NCI-H510A (cell line): Measurements from ENCODE around the gene PACSIN1.

Experiments
- DNase-seq: peaks from one replicate; lab custom pipeline; 2025; lab: John Stamatoyannopoulos, UW

The PACSIN1 gene

GRCh38 chr6:34527751-34528670 lies 62.1 kb downstream of the PACSIN1 start:
- no peak for DNase-seq

GRCh38 chr6:34528996-34529664 lies 63.3 kb downstream of the PACSIN1 start:
- no peak for DNase-seq

GRCh38 chr6:34529665-34530327 lies 63.9 kb downstream of the PACSIN1 start:
- no peak for DNase-seq

DNA sequence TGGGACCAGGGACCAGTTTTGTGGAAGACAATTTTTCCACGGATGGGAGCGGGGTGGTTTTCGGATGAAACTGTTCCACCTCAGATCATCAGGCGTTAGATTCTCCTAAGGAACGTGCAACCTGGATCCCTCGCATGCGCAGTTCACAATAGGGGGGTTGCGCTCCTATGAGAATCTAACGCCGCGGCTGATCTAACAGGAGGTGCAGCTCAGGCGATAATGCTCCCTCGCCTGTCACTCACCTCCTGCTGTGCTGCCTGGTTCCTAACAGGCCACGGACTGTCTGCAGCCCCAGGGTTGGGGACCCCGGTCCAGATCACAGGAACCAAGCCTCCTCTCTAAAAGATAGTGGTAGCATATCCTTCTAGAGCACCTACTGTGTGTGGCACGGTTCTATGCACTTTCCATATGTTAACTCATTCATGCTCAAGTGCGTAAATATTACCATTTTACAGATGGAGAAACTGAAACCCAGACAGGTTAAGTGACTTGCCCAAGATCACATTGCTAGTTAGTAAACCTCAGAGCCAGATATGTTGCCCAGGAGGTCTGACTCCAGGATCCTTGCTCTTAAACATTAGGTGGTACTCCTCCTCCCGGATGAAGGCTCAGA lies 65.0 kb downstream of the PACSIN1 start:
- DNase-seq, result no peak

DNA sequence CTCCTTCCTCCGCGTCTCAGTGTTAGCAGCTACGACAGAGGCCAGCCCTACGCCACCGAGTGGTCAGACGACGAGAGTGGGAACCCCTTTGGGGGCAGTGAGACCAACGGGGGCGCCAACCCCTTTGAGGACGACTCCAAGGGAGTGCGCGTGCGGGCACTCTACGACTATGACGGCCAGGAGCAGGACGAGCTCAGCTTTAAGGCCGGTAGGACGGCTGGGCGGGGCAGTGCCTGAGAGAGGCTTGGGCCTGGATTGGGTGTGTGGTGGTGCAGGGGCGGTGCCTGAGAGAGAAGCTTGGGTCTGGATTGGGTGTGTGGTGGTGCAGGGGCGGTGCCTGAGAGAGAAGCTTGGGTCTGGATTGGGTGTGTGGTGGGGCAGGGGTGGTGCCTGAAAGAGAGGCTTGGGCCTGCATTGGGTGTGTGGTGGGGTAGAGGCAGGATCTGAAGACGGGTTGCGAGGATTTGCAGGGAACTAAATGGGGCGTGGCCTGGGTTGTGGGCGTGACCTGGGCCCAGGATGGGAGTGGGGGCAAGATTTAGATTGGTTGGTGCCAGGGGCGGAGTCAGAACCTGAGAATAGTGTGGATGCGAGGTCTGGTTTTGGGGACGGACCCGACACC lies 65.8 kb downstream of the PACSIN1 start:
- no peak for DNase-seq

DNA sequence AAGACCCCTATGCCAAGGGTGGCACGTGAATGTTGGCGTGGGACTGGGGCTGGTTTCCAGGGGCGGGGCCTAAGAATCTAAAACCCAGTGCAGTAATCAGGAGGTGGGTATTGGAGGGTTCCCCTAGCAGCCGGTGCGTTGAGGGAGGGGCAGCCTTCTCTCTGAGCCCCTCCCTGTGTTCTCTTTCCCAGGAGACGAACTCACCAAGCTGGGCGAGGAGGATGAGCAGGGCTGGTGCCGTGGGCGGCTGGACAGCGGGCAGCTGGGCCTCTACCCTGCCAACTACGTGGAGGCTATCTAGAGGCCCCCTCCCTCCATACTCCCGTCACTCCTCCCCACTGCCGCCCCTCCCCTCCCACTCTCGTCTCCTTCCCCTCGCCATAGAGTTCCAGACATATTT lies 66.4 kb downstream of the PACSIN1 start:
- no peak for DNase-seq

DNA sequence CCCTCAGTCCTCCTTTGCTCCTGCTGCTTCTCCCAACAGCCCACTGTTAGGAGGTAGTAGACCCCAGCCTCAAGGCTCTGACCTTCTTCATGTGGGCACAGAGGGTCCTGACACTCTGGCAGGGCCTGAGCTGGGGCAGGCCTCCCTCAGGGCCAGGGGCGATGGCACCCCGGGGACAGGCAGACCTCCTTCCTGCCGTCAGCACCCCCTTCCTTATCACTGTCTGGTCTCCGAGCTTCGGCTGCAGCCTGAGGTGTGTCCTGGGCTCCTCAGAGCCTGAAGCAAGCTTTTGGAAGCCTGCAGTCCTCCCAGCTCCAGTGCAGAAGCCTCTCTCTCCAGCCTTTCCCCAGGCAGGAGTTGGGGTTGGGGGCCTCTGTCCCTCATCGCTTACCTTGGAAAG lies 68.3 kb downstream of the PACSIN1 start:
- DNase-seq, result no peak

DNA sequence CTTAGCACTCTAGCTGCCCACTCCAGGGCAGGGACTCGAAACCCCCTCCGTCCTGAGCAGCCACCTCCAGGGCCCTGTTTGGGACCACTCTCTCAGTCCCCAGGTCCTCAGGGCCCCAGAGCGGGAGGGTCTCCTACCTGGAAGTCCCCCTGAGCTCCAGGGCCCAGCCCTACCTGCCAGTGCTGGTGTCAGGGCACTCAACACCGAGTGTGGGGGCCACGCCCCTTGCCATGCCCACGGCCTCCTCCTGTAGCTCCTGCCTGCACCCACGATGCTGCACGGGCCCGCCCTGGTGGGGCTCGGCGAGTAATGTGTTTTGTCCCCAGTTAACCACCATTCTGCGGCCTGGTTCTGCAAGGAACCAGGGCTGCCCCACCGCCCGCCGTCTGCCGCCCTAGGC lies 68.8 kb downstream of the PACSIN1 start:
- no peak for DNase-seq

GRCh38 chr6:34535199-34535598 lies 69.3 kb downstream of the PACSIN1 start:
- DNase-seq, result no peak

DNA sequence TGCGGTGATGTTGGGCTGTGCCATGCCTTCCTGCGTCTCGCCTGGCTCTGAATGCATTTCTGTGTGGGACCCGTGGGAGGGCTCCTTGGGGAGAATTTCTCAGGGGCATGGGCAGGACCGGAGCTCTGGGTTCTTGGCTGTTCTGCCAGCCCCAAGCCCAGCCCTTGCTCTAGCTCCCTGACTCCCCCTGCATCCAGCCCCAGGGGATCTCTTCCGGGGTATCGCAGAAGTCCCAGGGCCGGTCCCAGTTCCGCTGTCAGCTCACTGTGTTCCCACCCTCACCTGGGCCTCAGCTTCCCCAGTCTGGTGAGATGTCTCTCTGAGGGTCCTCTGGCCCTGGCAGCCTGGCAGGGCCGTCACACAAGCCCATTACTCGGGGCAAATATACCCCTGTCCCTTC lies 69.8 kb downstream of the PACSIN1 start:
- no peak for DNase-seq

DNA sequence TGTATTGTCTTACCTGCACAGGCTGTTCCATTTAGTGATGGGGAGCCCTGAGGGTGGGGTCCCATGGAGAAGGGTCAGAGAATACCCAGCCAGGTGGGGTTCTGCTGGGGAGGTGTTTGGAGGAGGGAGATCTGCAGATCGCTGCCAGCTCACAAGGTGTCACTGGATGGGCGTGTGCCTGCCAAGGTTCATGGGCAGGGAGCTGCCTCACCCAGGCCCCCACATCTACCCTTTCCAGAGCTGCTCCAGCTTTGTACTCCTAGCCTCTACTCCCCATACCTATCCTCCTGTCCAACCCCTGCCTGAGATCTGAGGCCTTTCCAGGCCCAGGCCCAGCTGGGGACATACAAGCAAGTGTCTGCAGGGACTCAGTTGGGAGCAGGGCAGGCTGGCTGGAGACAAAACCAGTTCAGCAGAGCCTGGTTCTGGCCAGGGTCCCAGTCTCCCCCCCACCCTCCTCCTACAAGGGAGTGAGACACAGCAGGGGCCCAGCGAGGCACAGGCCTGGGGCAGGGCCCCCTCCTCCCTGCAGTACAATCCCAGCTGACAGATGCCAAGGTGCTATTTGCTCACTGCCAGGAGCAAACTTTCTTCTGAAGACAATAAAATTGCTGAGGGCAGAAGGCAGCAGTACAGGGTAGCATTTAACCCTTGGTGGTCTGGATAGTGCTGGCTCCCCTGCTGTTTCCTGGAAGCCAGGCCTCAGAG lies 70.5 kb downstream of the PACSIN1 start:
- peak; percentile 41 for DNase-seq

- no peak for DNase-seq
Measured at GRCh38 chr6:34536959-34537848, 71.3 kb downstream of the PACSIN1 start.

- no peak for DNase-seq
Measured at GRCh38 chr6:34537922-34538550, 72.2 kb downstream of the PACSIN1 start.

GRCh38 chr6:34538581-34538980 lies 72.7 kb downstream of the PACSIN1 start:
- no peak for DNase-seq

- no peak for DNase-seq
Measured at GRCh38 chr6:34539181-34539580, 73.3 kb downstream of the PACSIN1 start.

- no peak for DNase-seq
Measured at GRCh38 chr6:34540222-34540621, 74.3 kb downstream of the PACSIN1 start.

DNA sequence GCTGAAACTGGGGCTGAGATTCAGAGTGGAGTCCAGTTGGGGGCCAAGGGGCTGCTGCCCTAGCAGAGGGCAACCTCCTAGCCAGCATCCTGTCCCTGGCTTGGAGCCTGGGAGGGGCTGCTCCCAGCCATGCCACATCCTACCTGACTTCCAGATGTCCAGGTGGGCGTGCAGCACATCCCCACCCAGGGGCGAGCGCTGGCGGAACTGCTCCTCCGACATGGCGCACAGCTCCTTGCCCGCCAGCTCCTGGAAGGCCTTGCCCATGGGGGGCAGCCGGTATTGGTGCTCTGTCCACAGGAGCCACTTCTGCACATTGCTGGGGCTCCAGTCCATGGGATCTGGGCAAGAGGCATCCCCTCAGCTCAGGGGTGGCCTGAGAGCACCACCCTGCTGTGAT lies 75.0 kb downstream of the PACSIN1 start:
- no peak for DNase-seq

GRCh38 chr6:34543421-34543820 lies 77.5 kb downstream of the PACSIN1 start:
- DNase-seq, result no peak

- DNase-seq, result no peak
Measured at GRCh38 chr6:34544052-34544604, 78.3 kb downstream of the PACSIN1 start.
